ENCODE measurements around the gene CRADD.

DNA sequence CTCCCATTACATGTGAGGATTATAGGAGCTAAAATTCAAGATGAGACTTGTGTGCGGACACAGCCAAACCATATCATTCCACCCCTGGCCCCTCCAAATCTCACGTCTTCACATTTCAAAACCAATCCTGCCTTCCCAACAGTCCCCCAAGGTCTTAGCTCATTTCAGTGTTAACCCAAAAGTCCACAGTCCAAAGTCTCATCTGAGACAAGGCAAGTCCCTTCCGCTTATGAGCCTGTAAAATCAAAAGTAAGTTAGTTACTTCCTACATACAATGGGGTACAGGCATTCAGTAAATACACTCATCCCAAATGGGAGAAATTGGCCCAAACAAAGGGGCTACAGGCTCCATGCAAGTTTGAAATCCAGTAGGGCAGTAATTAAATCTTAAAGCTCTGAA lies 76.1 kb downstream of the CRADD start:
- TF ChIP-seq CTCF (IDR thresholded peaks at IDR 0.05 in 4 of 5, conservative IDR thresholded peaks at IDR 0.05 in 1 of 5) = no peak
- no peak for TF ChIP-seq POLR2A (IDR thresholded peaks at IDR 0.05)

Data from gastrocnemius medialis (tissue), 4 donors.